ENCODE data around the gene NDUFS7. TPM values are rescaled to one million over a fixed set of nuclear protein-coding genes. Genes with fewer than 3 reads are reported as not detected.

Gene NDUFS7
- polyA plus RNA-seq, 2 of the 4 experiments (the other 2 are of a cell fraction) = 19.3 to 68.9 TPM

GRCh38 chr19:1373042-1373533 lies 10.6 kb upstream of the NDUFS7 start (continued):
- TF ChIP-seq, protein P1, sequence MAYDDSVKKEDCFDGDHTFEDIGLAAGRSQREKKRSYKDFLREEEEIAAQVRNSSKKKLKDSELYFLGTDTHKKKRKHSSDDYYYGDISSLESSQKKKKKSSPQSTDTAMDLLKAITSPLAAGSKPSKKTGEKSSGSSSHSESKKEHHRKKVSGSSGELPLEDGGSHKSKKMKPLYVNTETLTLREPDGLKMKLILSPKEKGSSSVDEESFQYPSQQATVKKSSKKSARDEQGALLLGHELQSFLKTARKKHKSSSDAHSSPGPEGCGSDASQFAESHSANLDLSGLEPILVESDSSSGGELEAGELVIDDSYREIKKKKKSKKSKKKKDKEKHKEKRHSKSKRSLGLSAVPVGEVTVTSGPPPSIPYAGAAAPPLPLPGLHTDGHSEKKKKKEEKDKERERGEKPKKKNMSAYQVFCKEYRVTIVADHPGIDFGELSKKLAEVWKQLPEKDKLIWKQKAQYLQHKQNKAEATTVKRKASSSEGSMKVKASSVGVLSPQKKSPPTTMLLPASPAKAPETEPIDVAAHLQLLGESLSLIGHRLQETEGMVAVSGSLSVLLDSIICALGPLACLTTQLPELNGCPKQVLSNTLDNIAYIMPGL (CRISPR knock-in tag; IDR thresholded peaks at IDR 0.05; ENCODE audit: borderline replicate concordance) = no peak
- TF ChIP-seq MYC (IDR thresholded peaks at IDR 0.05; ENCODE audit: borderline replicate concordance, low read length) = no peak
- TF ChIP-seq RNF2 (IDR thresholded peaks at IDR 0.05; ENCODE audit: borderline replicate concordance, low read depth) = no peak
- TF ChIP-seq RAD21 (conservative IDR thresholded peaks at IDR 0.05 in 1 of 2, IDR thresholded peaks at IDR 0.05 in 1 of 2) = no peak
- no peak for TF ChIP-seq FOSL2 (IDR thresholded peaks at IDR 0.05)
- TF ChIP-seq FOSL2 (CRISPR knock-in tag; IDR thresholded peaks at IDR 0.05) = no peak
- TF ChIP-seq CBX2 (IDR thresholded peaks at IDR 0.05; ENCODE audit: borderline replicate concordance, low read depth) = no peak
- no peak for TF ChIP-seq HOXB13 (CRISPR knock-in tag; IDR thresholded peaks at IDR 0.05; ENCODE audit: low read depth)

- WGBS (ENCODE audit: missing lambda C conversion rate) = 86% methylated on average over 19 of the region's 22 CpGs
- ChIA-PET CTCF (interaction anchor here (0.6 to 4.6 kb wide), 5 partner anchors 9 to 121 kb away, joined by 3 to 37 read pairs (median 7); no protein-coding TSS in a partner anchor), POLR2A (no interaction called here)
- H3K9me3 ChIP-seq = no peaks in the 10 kb centered on the region
- H3K4me1 ChIP-seq = no peaks in the 10 kb centered on the region
- TF ChIP-seq, protein P1 (CRISPR knock-in tag; IDR thresholded peaks at IDR 0.05; ENCODE audit: borderline replicate concordance) = no peak
- TF ChIP-seq TFCP2L1 (CRISPR knock-in tag; IDR thresholded peaks at IDR 0.05) (no peak), ZFP36 (IDR thresholded peaks at IDR 0.05; ENCODE audit: borderline replicate concordance, partially characterized antibody) (no peak), RARB (CRISPR knock-in tag; IDR thresholded peaks at IDR 0.05) (no peak), RCOR1 (IDR thresholded peaks at IDR 0.05; ENCODE audit: low read depth, low read length) (no peak)
- DNase-seq (ENCODE audit: low read depth in 1 of 2, low spot score in 1 of 2) (no peak), FAIRE-seq (no peak), ATAC-seq (no peak)
- H3K4me3 ChIP-seq = no peak overlapping the region
- no peak overlapping the region for H3K27ac ChIP-seq
- H3K4me2 ChIP-seq = no peak overlapping the region
Observed at GRCh38 chr19:1373534-1374249, 10.0 kb upstream of the NDUFS7 start.

DNA sequence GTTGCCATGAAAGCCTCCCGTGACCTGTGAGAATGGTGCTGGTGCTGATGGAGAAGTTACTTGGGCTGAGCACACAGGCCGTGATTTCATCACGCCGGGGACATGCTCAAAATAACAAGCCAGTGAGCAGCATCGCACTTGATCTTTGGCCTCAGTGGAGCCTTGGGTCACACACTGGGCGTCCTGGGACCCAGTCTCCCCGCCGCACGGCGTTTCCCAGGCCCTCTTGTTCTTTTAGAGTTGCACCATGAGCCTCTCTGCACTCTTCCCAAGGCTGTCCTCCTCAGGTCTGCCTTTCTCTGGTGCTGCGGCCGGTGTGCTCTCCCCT lies 9.5 kb upstream of the NDUFS7 start:
- no peak overlapping the region for H3K4me3 ChIP-seq
- ATAC-seq (no peak), DNase-seq (ENCODE audit: low read depth in 1 of 2, low spot score in 1 of 2) (no peak), FAIRE-seq (no peak)
- ChIA-PET POLR2A (no interaction called here), CTCF (interaction anchor here (4.6 kb wide), 1 partner anchor 95 kb away, joined by 37 read pairs; no protein-coding TSS in a partner anchor)
- H3K4me1 ChIP-seq = no peaks in the 10 kb centered on the region
- no peak for TF ChIP-seq SREBF2 (IDR thresholded peaks at IDR 0.05)
- no peak for TF ChIP-seq CBX8 (IDR thresholded peaks at IDR 0.05)
- TF ChIP-seq, protein P1 (CRISPR knock-in tag; IDR thresholded peaks at IDR 0.05; ENCODE audit: borderline replicate concordance) = no peak
- no peak for TF ChIP-seq NR3C1 (IDR thresholded peaks at IDR 0.05)
- TF ChIP-seq, protein P2, sequence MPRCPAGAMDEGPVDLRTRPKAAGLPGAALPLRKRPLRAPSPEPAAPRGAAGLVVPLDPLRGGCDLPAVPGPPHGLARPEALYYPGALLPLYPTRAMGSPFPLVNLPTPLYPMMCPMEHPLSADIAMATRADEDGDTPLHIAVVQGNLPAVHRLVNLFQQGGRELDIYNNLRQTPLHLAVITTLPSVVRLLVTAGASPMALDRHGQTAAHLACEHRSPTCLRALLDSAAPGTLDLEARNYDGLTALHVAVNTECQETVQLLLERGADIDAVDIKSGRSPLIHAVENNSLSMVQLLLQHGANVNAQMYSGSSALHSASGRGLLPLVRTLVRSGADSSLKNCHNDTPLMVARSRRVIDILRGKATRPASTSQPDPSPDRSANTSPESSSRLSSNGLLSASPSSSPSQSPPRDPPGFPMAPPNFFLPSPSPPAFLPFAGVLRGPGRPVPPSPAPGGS (IDR thresholded peaks at IDR 0.05) = no peak
- no peak for TF ChIP-seq ZC3H11A (IDR thresholded peaks at IDR 0.05)
- no peak for TF ChIP-seq RARB (CRISPR knock-in tag; IDR thresholded peaks at IDR 0.05)
- TF ChIP-seq BHLHE40 (IDR thresholded peaks at IDR 0.05; ENCODE audit: low read depth, low read length) = no peak
- no peak for TF ChIP-seq HOXA7 (CRISPR knock-in tag; IDR thresholded peaks at IDR 0.05)
- no peak for TF ChIP-seq HOXB13 (CRISPR knock-in tag; IDR thresholded peaks at IDR 0.05; ENCODE audit: low read depth)
- no peak for TF ChIP-seq HOXB5 (CRISPR knock-in tag; IDR thresholded peaks at IDR 0.05)
- TF ChIP-seq NFE2L2 (conservative IDR thresholded peaks at IDR 0.05; ENCODE audit: low read length) = no peak
- TF ChIP-seq CEBPB (IDR thresholded peaks at IDR 0.05) = no peak
- TF ChIP-seq HDAC2 (IDR thresholded peaks at IDR 0.05) = no peak
- TF ChIP-seq HES2 (IDR thresholded peaks at IDR 0.05) = no peak
- TF ChIP-seq KDM5A (IDR thresholded peaks at IDR 0.05) = no peak
- no peak for TF ChIP-seq PHF8 (IDR thresholded peaks at IDR 0.05; ENCODE audit: borderline replicate concordance, low read depth)
- no peaks in the 10 kb centered on the region for H3K9me3 ChIP-seq
- no peak overlapping the region for H3K4me2 ChIP-seq
- 96% methylated on average over 12 of the region's 12 CpGs for WGBS (ENCODE audit: missing lambda C conversion rate)
- H3K27ac ChIP-seq = no peak overlapping the region

Data from A549 (cell line).